Activated T-helper 2 cell treated with anti-CD3 and anti-CD28 coated beads, Interferon-gamma antibody, Interleukin-2, Interleukin-4, amounts not matched to agents 10 μg/mL and 5 μg/mL and 100 μg/mL, durations not matched to agents 14 hours and 24 hours and 36 hours (primary cell): ENCODE data around the gene TAS2R31. TPM values are rescaled to one million over a fixed set of nuclear protein-coding genes. Genes with fewer than 3 reads are reported as not detected.

Experiments used
- DNase-seq: peaks from one replicate; pipeline ENCODE4 v3.0.0; 2021; ENCODE audit warnings: low spot score
- H3K27ac Mint-ChIP-seq: one replicate; pipeline ENCODE4 v1.8.0; 2021; ENCODE audit warnings: mixed read lengths
- H3K27me3 Mint-ChIP-seq: one replicate; pipeline ENCODE4 v1.8.0; 2021; ENCODE audit warnings: low read depth, mixed read lengths
- H3K36me3 Mint-ChIP-seq: one replicate; pipeline ENCODE4 v1.8.0; 2021; ENCODE audit warnings: low read depth, mixed read lengths
- H3K4me1 Mint-ChIP-seq: one replicate; pipeline ENCODE4 v1.8.0; 2021; ENCODE audit warnings: low read depth, mixed read lengths
- H3K4me3 Mint-ChIP-seq: one replicate; pipeline ENCODE4 v1.8.0; 2021; ENCODE audit warnings: low read depth, mild to moderate bottlenecking, moderate library complexity, mixed read lengths
- H3K9me3 Mint-ChIP-seq: one replicate; pipeline ENCODE4 v1.8.0; 2021; ENCODE audit warnings: mixed read lengths
- intact Hi-C: fragments of 100-400 bp; cut with micrococcal nuclease; formaldehyde crosslinking; loops from one replicate; pipeline ENCODE4 v1.15.1; 2023
- total RNA-seq: library from RNA; stranded (reverse); gene quantifications from 2 replicates; pipeline ENCODE4 v1.2.3, GENCODE V29; 2022

TAS2R31 gene
- total RNA-seq, 1 donor from 2014 or later: 3.9 TPM

GRCh38 chr12:10986812-10987211 lies 44.4 kb downstream of the TAS2R31 start, which contains the start of gene TAS2R50:
Gene TAS2R50, minus strand, starts transcription at chr12:10986912. Its CDS starts 52 bp downstream, at chr12:10986860.
- peaks cover 22% of the 10 kb centered on the region for H3K36me3 Mint-ChIP-seq
- no peak within 1 kb of the TSS for H3K4me3 Mint-ChIP-seq
- H3K27me3 Mint-ChIP-seq: peaks cover 22% of the 10 kb centered on the region
- intact Hi-C loops: no loop called here
- H3K4me1 Mint-ChIP-seq: peaks cover 21% of the 10 kb centered on the region
- no peak within 1 kb of the TSS for H3K27ac Mint-ChIP-seq
- peaks cover 12% of the 10 kb centered on the region for H3K9me3 Mint-ChIP-seq
- no peak for DNase-seq

GRCh38 chr12:10982244-10982643 lies 49.0 kb downstream of the TAS2R31 start:
- intact Hi-C loops: no loop called here
- H3K4me3 Mint-ChIP-seq: no peak overlapping the region
- H3K27ac Mint-ChIP-seq: no peak overlapping the region
- peaks cover 24% of the 10 kb centered on the region for H3K4me1 Mint-ChIP-seq
- no peaks in the 10 kb centered on the region for H3K9me3 Mint-ChIP-seq
- H3K27me3 Mint-ChIP-seq: peaks cover 47% of the 10 kb centered on the region
- DNase-seq: peak; percentile 42
- H3K36me3 Mint-ChIP-seq: peaks cover 9% of the 10 kb centered on the region

Other genes starting within 250 kb of the TAS2R31 start
- gene TAS2R7, start 228.8 kb downstream of the TAS2R31 start, total RNA-seq: not detected in 2 replicates
- not detected in 2 replicates for gene TAS2R8, start 224.1 kb downstream of the TAS2R31 start, total RNA-seq
- not detected in 2 replicates for gene TAS2R9, start 221.2 kb downstream of the TAS2R31 start, total RNA-seq
- gene TAS2R10, start 205.0 kb downstream of the TAS2R31 start, total RNA-seq: not detected in 2 replicates
- gene PRR4, start 181.9 kb downstream of the TAS2R31 start, total RNA-seq: 1.6 and 1.7 TPM in 2 replicates
- gene PRH1, start 147.2 kb downstream of the TAS2R31 start, total RNA-seq: 17.2 and 22.3 TPM in 2 replicates
- 0.74 and 0.84 TPM in 2 replicates for gene TAS2R13, start 121.8 kb downstream of the TAS2R31 start, total RNA-seq
- not detected in 2 replicates for gene PRH2, start 102.2 kb downstream of the TAS2R31 start, total RNA-seq
- gene TAS2R14, start 92.1 kb downstream of the TAS2R31 start, total RNA-seq: 2.6 and 2.8 TPM in 2 replicates
- 1.0 and 1.1 TPM in 2 replicates for gene TAS2R50, start 44.5 kb downstream of the TAS2R31 start, total RNA-seq
- gene TAS2R20, start 33.1 kb downstream of the TAS2R31 start, total RNA-seq: 1.5 and 2.5 TPM in 2 replicates
- 3.1 and 3.6 TPM in 2 replicates for gene TAS2R19, start 8.8 kb downstream of the TAS2R31 start, total RNA-seq
- 1.3 and 2.0 TPM in 2 replicates for gene TAS2R46, start 30.9 kb upstream of the TAS2R31 start, total RNA-seq
- 1.1 and 1.8 TPM in 2 replicates for gene TAS2R43, start 60.9 kb upstream of the TAS2R31 start, total RNA-seq
- gene TAS2R30, start 103.2 kb upstream of the TAS2R31 start, total RNA-seq: 2.9 and 3.6 TPM in 2 replicates
- gene SMIM10L1, start 139.8 kb upstream of the TAS2R31 start, total RNA-seq: 10.7 and 10.8 TPM in 2 replicates
- not detected in 2 replicates for gene TAS2R42, start 155.5 kb upstream of the TAS2R31 start, total RNA-seq
- not detected in 2 replicates for gene PRB3, start 238.3 kb upstream of the TAS2R31 start, total RNA-seq